SJCRH30 (cell line): ENCODE measurements around the gene GPX6. TPM values are rescaled to one million over a fixed set of nuclear protein-coding genes. Genes with fewer than 3 reads are reported as not detected.
"Not testable (repeated sequence)": the region's sequence is repeated elsewhere in the genome, so short reads cannot be mapped to it uniquely, and the experiment has no call there.

Experiments
- DNase-seq, 2 experiments: peaks; one replicate each; pipeline ENCODE4 v3.0.0-alpha.2; 2015 to 2020
- H3K27ac ChIP-seq: fragments of 250-450 bp; sonication (Bioruptor Pico); 2 replicates; pipeline ENCODE4 v1.5.1; 2020; ENCODE audit warnings: mild to moderate bottlenecking, moderate library complexity
- H3K27me3 ChIP-seq: fragments of 250-450 bp; sonication (Bioruptor Pico); 2 replicates; pipeline ENCODE4 v1.5.1; 2020; ENCODE audit warnings: mild to moderate bottlenecking, moderate library complexity
- H3K36me3 ChIP-seq: fragments of 250-450 bp; sonication (Bioruptor Pico); 2 replicates; pipeline ENCODE4 v1.5.1; 2020; ENCODE audit warnings: mild to moderate bottlenecking, moderate library complexity
- H3K4me1 ChIP-seq: fragments of 250-450 bp; sonication (Bioruptor Pico); 2 replicates; pipeline ENCODE4 v1.5.1; 2020; ENCODE audit warnings: mild to moderate bottlenecking, moderate library complexity
- H3K4me3 ChIP-seq: fragments of 250-450 bp; sonication (Bioruptor Pico); 2 replicates; pipeline ENCODE4 v1.5.1; 2020; ENCODE audit warnings: mild to moderate bottlenecking, moderate library complexity
- H3K9me3 ChIP-seq: fragments of 250-450 bp; sonication (Bioruptor Pico); replicated peaks from 2 replicates; pipeline ENCODE4 v1.5.1; 2020; ENCODE audit warnings: mild to moderate bottlenecking, moderate library complexity
- total RNA-seq: library from RNA; depleted of rRNA; stranded (reverse); fragments of >200 nt; shearing (Covaris generic); gene quantifications from 2 replicates; pipeline ENCODE4 v1.2.3, GENCODE V29; 2014

Gene GPX6
- total RNA-seq, 1 experiment from 2014 or later, result not detected

DNA sequence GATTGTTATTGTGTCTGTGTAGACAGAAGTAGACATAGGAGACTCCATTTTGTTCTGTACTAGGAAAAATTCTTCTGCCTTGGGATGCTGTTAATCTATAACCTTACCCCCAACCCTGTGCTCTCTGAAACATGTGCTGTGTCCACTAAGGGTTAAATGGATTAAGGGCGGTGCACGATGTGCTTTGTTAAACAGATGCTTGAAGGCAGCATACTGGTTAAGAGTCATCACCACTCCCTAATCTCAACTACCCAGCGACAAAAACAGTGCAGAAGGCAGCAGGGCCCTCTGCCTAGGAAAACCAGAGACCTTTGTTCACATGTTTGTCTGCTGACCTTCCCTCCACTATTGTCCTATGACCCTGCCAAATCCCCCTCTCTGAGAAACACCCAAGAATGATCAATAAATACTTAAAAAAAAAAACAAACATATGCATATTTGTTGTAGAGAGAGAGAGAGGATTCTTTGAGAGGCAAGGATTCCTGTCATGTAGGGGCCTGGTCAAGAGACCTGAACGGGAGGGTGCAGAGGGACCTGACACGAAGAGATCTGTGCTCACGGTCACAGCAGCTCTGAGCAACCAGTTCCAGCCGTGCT, 12.8 kb downstream of the GPX6 start:
- not testable (repeated sequence) for H3K27ac ChIP-seq, H3K4me3 ChIP-seq, H3K4me1 ChIP-seq, H3K36me3 ChIP-seq, DNase-seq, H3K27me3 ChIP-seq, H3K9me3 ChIP-seq

DNA sequence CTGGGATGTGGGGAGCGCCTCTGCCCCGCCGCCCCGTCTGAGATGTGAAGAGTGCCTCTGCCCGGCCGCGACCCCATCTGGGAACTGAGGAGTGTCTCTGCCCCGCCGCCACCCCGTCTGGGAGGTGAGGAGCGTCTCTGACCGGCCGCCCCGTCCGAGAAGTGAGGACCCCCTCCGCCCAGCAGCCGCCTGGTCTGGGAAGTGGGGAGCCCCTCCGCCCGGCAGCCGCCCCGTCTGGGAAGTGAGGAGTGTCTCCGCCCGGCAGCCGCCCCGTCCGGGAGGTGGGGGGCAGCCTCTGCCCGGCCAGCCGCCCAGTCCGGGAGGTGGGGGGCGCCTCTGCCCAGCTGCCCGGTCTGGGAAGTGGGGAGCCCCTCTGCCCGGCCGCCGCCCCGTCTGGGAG, 13.5 kb downstream of the GPX6 start:
- H3K4me1 ChIP-seq, H3K4me3 ChIP-seq, H3K9me3 ChIP-seq, H3K27ac ChIP-seq, H3K27me3 ChIP-seq, H3K36me3 ChIP-seq, DNase-seq: not testable (repeated sequence)

- Histone ChIP-seq H3K36me3 (no peaks in the 10 kb centered on the region), H3K4me3 (no peak overlapping the region), H3K9me3 (no peaks in the 10 kb centered on the region), H3K27ac (no peak overlapping the region), H3K4me1 (no peaks in the 10 kb centered on the region), H3K27me3 (no peaks in the 10 kb centered on the region)
- DNase-seq, result no peak
Measured at GRCh38 chr6:28501259-28501658, 14.3 kb downstream of the GPX6 start.

- no peak overlapping the region for H3K27ac ChIP-seq
- H3K9me3 ChIP-seq, result no peaks in the 10 kb centered on the region
- H3K4me1 ChIP-seq, result no peaks in the 10 kb centered on the region
- no peak overlapping the region for H3K4me3 ChIP-seq
- peak in 1 of 2 experiments; percentile 1 for DNase-seq
- H3K27me3 ChIP-seq, result no peaks in the 10 kb centered on the region
- no peaks in the 10 kb centered on the region for H3K36me3 ChIP-seq
Measured at GRCh38 chr6:28497893-28498292, 17.7 kb downstream of the GPX6 start.

GRCh38 chr6:28497306-28497705, 18.3 kb downstream of the GPX6 start:
- Histone ChIP-seq H3K9me3 (no peaks in the 10 kb centered on the region), H3K27me3 (no peaks in the 10 kb centered on the region), H3K36me3 (no peaks in the 10 kb centered on the region), H3K4me3 (no peak overlapping the region), H3K27ac (no peak overlapping the region), H3K4me1 (no peaks in the 10 kb centered on the region)
- no peak for DNase-seq

DNA sequence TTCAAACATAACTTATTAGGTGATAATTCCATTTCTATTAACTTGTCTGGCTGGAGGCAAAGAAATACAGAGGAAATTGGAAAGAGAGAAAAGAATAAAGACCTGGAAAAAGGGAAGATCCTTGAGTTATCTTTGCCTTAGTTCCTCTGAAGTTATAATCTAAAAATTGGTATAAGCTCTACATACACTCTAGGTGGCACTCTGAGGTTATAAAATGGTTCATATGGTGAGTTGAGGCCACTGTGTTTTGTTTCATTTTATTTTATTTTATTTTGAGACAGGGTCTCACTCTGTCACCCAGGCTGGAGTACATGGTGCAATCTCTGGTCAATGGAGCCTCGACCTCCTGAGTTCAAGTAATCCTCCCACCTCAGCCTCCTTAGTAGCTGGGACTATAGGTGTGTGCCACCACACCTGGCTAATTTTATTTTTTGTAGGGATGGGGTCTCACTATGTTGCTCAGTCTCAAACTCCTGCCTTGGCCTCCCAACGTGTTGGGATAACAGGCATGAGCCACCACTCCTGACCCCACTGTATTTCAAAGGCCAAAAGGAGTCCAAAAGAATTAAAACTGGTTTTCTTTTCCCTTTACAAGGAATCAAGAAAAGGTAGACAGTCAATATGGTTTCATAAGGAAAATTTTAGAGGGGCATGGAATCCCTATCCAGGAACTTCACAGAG, 19.4 kb downstream of the GPX6 start:
- Histone ChIP-seq H3K4me1 (no peaks in the 10 kb centered on the region), H3K9me3 (no peaks in the 10 kb centered on the region), H3K4me3 (no peak overlapping the region), H3K27me3 (no peaks in the 10 kb centered on the region), H3K36me3 (no peaks in the 10 kb centered on the region), H3K27ac (no peak overlapping the region)
- DNase-seq, result peak in 1 of 2 experiments; percentile 7

DNA sequence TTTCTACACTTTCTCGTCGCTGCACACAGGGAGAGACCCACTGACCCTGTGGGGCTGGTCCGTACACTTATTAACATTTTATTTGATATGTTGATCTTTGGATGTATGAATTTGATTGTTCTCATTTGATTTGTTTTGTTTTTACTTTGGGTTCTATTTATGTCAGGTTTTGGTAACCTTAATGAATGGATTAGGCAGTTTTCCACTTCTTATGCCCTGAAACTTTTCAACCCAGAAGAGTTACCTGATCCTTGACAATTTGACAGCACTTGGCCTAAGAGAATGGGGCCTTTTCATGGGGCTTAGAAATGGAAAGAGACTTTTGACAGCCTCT, 23.6 kb downstream of the GPX6 start:
- Histone ChIP-seq H3K27me3 (no peaks in the 10 kb centered on the region), H3K4me1 (no peaks in the 10 kb centered on the region), H3K27ac (no peak overlapping the region), H3K9me3 (no peaks in the 10 kb centered on the region), H3K4me3 (no peak overlapping the region), H3K36me3 (no peaks in the 10 kb centered on the region)
- DNase-seq, result no peak

GRCh38 chr6:28490205-28490890, 25.2 kb downstream of the GPX6 start:
- peak overlapping the region; percentile 27 for H3K4me3 ChIP-seq
- DNase-seq, result no peak
- no peaks in the 10 kb centered on the region for H3K27me3 ChIP-seq
- H3K36me3 ChIP-seq, result no peaks in the 10 kb centered on the region
- no peaks in the 10 kb centered on the region for H3K4me1 ChIP-seq
- H3K27ac ChIP-seq, result no peak overlapping the region
- H3K9me3 ChIP-seq, result no peaks in the 10 kb centered on the region

GRCh38 chr6:28489366-28490204, 26.0 kb downstream of the GPX6 start:
- DNase-seq, result peak in 1 of 2 experiments; percentile 14
- no peaks in the 10 kb centered on the region for H3K9me3 ChIP-seq
- H3K27me3 ChIP-seq, result no peaks in the 10 kb centered on the region
- no peaks in the 10 kb centered on the region for H3K4me1 ChIP-seq
- H3K36me3 ChIP-seq, result no peaks in the 10 kb centered on the region
- peak overlapping the region; percentile 27 for H3K4me3 ChIP-seq
- H3K27ac ChIP-seq, result no peak overlapping the region

DNA sequence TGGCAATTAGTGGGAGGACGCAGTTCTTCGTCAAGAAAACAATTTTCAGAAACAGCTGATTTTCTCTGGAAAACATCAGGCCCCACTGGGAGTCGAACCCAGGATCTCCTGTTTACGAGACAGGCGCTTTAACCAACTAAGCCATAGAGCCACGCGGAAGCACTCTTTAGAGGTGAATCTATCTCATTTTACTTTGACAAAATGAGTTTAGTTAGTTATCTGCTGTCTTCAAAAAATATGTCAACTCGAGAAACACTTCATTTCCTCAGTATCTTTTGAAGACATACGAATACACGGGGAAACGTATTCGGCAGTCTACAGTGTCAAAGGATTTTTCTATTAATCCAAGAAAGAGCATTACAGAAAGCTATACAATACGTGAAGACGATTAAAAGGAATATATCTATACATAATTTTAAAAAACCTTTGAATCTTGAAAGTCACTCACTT, 26.7 kb downstream of the GPX6 start:
- DNase-seq, result peak in 1 of 2 experiments; percentile 23
- Histone ChIP-seq H3K27me3 (no peaks in the 10 kb centered on the region), H3K4me3 (peak overlapping the region; percentile 22), H3K27ac (no peak overlapping the region), H3K4me1 (no peaks in the 10 kb centered on the region), H3K9me3 (no peaks in the 10 kb centered on the region), H3K36me3 (no peaks in the 10 kb centered on the region)

DNA sequence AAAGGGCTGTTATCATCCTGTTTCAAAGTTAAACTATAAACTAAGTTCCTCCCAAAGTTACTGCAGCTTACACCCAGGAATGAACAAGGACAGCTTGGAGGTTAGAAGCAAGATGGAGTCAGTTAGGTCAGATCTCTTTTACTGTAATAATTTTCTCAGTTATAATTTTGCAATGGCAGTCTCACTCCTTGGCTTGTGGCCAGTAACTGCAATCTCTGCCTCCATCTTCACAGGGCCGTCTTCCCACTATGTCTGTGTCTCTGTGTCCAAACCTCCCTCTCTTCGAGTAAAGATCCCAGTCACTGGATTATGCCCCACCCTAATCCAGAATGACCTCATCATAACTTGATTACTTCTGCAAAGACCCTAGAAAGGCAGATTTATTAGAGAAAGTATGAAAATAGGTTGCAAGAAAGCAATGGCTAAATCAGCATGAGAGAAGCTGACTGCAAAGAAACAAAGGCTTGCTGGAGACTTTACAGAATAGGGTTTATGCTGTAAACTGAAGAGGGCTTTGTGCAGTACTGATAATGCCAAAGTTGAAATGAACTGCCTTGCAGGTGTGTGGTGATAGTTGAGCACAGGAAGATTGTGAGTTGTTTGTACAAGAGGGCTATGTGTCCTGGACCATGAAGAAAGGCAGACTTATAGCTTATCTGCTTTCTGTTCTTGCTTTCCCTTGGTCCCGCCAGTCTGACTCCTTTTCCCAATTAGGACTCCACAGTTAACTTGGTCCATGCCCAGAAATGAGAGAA, 28.4 kb downstream of the GPX6 start:
- no peaks in the 10 kb centered on the region for H3K9me3 ChIP-seq
- no peaks in the 10 kb centered on the region for H3K27me3 ChIP-seq
- H3K36me3 ChIP-seq, result no peaks in the 10 kb centered on the region
- no peak overlapping the region for H3K4me3 ChIP-seq
- no peak for DNase-seq
- no peak overlapping the region for H3K27ac ChIP-seq
- no peaks in the 10 kb centered on the region for H3K4me1 ChIP-seq

DNA sequence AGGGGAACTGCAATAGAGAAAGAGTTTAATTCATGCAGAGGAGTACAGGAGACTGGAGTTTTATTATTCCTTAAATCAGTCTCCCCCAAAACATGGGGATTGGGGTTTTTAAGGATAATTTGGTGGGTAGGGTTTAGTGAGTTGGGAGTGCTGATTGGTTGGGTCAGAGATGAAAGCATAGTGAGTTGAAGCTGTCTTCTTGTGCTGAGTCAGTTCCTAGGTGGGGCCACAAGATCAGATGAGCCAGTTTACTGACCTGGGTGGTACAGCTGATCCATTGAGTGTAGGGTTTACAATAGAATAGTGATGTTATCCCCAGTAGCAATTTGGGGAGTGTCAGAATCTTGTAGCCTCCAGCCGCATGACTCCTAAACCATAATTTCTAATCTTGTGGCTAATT, 29.1 kb downstream of the GPX6 start:
- Histone ChIP-seq H3K27ac (no peak overlapping the region), H3K4me1 (no peaks in the 10 kb centered on the region), H3K9me3 (no peaks in the 10 kb centered on the region), H3K4me3 (no peak overlapping the region), H3K27me3 (no peaks in the 10 kb centered on the region), H3K36me3 (no peaks in the 10 kb centered on the region)
- no peak for DNase-seq

DNA sequence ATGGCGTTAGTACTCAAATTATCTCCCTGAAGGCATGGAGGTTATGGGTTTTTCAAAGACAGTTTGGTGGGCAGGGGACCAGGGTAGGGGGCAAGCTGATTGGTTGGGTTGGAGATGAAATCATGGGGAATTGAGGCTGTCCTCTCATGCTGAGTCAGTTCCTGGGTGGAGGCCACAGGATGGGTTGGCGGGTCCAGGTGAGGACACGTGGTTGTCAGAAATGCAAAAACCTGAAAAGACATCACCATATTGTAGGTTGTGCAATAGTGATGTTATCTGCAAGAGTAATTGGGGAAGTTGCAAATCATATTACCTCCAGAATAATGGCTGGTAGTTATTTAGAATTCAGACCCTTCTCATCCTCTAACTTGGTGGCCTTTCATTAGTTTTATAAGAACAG, 30.1 kb downstream of the GPX6 start:
- DNase-seq, result no peak
- no peak overlapping the region for H3K4me3 ChIP-seq
- no peaks in the 10 kb centered on the region for H3K4me1 ChIP-seq
- H3K27ac ChIP-seq, result no peak overlapping the region
- no peaks in the 10 kb centered on the region for H3K9me3 ChIP-seq
- no peaks in the 10 kb centered on the region for H3K36me3 ChIP-seq
- no peaks in the 10 kb centered on the region for H3K27me3 ChIP-seq

GRCh38 chr6:28480253-28480932, 35.2 kb downstream of the GPX6 start:
- Histone ChIP-seq H3K27ac (no peak overlapping the region), H3K9me3 (no peaks in the 10 kb centered on the region), H3K27me3 (no peaks in the 10 kb centered on the region), H3K4me1 (no peaks in the 10 kb centered on the region), H3K4me3 (no peak overlapping the region), H3K36me3 (no peaks in the 10 kb centered on the region)
- DNase-seq, result no peak
